ENCODE results near the gene RPS27A.
"Not testable (repeated sequence)": the region's sequence is repeated elsewhere in the genome, so short reads cannot be mapped to it uniquely, and the experiment has no call there.

RPS27A gene

GRCh38 chr2:55239656-55240222, 7.3 kb downstream of the RPS27A start:
- DNase-seq: no peak

DNA sequence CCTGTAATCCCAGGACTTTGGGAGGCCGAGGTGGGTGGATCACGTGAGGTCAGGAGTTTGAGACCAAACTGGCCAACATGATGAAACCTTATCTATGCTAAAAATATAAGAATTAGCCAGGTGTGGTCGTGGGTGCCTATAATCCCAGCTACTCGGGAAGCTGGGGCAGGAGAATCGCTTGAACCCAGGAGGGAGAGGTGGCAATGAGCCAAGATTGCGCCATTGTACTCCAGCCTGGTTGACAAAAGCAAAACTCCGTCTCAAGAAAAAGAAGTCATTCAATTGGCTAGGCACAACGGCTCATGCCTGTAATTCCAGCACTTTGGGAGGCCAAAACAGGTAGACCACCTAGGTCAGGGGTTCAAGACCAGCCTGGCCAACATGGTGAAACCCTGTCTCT, 9.1 kb downstream of the RPS27A start:
- DNase-seq: not testable (repeated sequence)

- no peak for DNase-seq
These were observed 10.1 kb downstream of the RPS27A start for GRCh38 chr2:55242617-55243016.

GRCh38 chr2:55245411-55245810, 12.9 kb downstream of the RPS27A start:
- no peak for DNase-seq

GRCh38 chr2:55247025-55247424, 14.5 kb downstream of the RPS27A start:
- DNase-seq: no peak

GRCh38 chr2:55252832-55253231, 20.3 kb downstream of the RPS27A start:
- DNase-seq: no peak

DNA sequence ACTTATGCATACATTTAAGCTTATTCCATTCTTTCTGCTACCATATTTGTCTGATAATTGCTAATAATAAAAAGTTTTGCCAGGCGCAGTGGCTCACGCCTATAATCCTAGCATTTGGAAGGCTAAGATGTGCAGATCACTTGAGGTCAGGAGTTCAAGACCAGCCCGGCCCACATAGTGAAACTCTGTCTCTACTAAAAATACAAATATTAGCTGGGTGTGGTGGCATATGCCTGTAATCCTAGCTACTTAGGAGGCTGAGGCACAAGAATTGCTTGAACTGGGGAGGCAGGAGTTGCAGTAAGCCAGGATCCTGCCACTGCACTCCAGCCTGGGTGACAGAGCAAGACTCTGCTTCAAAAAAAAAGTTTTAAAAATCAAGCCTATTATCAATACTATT, 27.1 kb downstream of the RPS27A start:
- not testable (repeated sequence) for DNase-seq

- no peak for DNase-seq
These were observed 35.9 kb downstream of the RPS27A start for GRCh38 chr2:55268288-55268906.

DNA sequence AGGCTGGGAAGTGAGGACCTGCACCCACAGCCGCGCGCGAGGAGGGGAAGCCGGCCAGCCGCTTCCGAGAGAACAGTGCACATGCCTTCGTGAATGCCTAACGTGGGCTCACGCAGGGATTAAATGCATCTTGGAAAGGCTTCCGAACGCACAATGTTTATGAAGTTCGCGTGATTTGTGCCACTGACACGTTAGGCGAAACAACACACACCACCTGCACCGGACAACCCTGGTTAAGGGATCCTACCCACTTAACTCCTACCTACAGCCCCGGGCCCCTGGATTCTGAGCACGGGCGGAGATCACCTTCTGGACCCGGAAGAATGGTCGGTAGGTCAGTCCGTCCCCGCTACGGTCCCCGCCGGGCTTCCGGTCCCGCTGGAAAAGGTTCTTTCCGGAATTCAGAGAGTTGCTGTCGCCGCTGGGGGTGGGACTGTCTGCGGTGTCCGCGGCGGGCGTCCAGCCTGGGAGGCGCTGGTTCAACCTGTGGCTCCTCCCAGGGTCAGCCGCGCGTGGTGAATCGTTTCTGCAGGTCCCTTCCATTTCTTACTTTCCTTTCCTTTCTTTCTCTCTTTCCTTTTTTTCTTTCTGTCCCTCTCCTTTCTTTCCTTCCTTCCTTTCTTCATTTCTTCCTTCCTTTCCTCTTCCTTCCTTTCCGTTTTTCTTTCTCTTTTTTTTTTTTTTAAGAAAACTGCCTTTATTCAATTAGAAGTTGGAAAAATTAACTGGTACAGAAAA, 36.6 kb downstream of the RPS27A start, which contains the start of gene MTIF2:
TSS of gene MTIF2 (minus strand) at position 325 of the 738 bp plus-strand sequence. CDS start 5,373 bp downstream, outside the sequence.
- peak; percentile 42 to 95 (median 86) for DNase-seq

GRCh38 chr2:55269645-55269990, 37.1 kb downstream of the RPS27A start:
- no peak for DNase-seq

DNA sequence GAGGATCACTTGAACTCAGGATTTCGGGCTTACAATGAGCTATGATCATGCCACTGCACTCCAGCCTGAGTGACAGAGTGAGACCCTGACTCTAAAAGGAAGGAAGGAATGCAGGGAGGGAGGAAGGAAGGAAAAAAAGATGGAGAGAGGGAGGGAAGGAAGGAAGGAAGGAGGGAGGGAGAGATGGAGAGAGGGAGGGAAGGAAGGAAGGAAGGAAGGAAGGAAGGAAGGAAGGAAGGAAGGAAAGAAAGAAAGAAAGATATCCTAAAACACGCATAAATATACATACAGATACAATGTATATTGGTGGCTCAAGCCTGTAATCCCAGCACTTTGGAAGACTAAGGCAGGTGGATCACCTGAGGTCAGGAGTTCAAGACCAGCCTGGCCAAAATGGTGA, 41.9 kb downstream of the RPS27A start:
- DNase-seq: not testable (repeated sequence)

GRCh38 chr2:55277310-55277709, 44.8 kb downstream of the RPS27A start:
- DNase-seq: no peak

GRCh38 chr2:55279214-55279835, 46.8 kb downstream of the RPS27A start:
- not testable (repeated sequence) for DNase-seq

GRCh38 chr2:55279859-55280424, 47.5 kb downstream of the RPS27A start:
- not testable (repeated sequence) for DNase-seq

DNA sequence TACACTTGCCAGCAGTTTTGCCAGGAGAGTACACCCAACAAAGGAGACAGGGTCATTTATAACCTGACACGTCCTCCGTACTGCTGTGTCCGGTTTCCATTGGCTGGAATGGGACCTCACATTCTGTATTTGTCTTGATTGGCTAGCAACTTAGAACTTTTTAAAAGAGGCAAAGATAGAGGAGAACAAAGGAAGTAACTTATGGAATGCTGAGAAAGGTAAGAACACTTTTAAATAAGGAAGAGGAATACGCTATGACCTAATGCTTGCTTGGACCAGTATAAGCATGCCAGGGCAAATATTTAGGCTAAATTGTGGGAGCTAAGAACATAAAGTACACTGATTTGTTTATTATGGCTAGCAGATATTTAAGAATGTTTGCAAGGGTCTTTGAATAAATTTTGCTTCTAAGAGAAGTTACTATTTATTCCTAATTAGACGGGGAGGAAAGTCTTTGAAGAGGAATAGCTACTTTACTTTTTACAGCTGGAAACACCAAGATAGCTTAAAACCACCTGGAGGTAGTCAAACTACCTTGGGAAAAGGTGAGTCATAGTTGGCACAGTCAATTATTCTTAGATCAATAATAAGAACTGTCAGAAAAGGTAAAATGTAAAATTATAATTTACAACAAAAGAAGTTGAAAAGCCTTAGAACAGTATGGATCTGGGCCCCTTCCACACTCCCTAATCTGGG, 48.5 kb downstream of the RPS27A start:
- DNase-seq: not testable (repeated sequence)

DNA sequence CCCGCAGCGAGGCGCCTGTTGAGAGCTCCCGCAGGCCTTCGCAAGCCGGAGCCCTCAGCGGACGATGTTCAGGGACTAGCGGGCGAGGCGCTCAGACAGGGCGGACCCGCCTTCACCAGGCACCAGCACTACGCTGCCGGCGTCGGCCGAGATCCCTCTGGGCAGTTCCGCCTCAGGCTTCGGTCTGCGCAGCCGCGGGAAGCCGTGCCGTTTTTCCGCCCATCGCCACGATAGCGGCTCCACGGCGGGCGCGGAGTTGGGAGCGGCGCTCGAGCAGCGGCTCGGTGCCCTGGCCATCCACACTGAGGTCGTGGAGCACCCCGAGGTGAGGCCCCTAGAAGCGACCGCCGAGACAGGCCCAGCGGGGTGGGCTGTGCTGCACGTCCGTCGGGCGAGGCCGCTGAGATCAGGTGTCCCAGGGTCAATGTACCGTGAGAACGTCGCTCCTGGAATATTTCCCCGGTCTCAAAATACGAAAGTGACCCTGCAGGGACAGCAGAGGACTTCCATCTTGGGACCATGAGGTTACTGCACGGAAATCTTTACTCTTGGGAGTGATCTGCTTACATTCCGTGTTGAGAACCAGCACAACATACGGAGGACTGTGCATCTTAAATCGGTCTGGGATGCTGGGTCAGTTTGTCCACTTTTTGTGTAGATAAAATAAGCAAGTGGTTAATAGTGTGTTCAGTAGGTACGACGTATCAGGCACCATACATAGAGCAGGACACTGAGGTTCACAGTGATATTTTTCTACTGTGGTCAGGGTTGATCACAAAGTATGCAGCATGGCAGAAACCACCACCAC, 49.8 kb downstream of the RPS27A start:
- peak; percentile 1 to 85 (median 71) for DNase-seq

GRCh38 chr2:55283083-55283482, 50.6 kb downstream of the RPS27A start:
- DNase-seq: no peak
